ENCODE results near the gene PRKCA.

The PRKCA gene

DNA sequence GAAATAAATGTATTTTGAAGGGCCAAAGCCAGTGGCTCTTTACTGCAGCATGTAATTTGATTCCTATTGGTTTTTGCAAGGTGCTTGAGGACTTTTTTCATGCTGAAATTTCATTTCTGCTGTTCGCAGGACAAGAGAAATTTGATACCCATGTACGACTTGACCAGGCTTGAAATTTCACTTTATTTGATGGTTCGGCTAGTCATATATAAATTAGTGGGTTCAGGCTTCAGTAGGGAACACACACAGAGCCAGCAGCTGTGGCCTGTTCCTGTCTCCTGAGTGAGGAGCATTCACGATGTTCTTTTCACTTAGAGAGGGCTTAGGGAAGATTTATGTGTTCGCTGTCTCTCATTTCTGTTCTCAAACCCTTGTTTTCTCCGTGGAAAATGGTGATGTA is 274.1 kb downstream of the PRKCA start:
- Histone ChIP-seq H3K36me3 (ENCODE audit: insufficient read depth, low read length) (no peaks in the 10 kb centered on the region), H3K27me3 (ENCODE audit: insufficient read depth, low read length, poor library complexity, severe bottlenecking) (no peaks in the 10 kb centered on the region), H3F3A (ENCODE audit: low read depth) (no peaks in the 10 kb centered on the region), H3K9me2 (replicated peaks; ENCODE audit: low read depth, low read length) (no peaks in the 10 kb centered on the region), H3K9me3 (ENCODE audit: insufficient read depth, low read depth, low read length) (no peaks in the 10 kb centered on the region), H3K79me2 (ENCODE audit: insufficient read depth, low read length) (no peaks in the 10 kb centered on the region), H3K4me2 (ENCODE audit: low read depth, low read length, poor library complexity, severe bottlenecking) (no peak overlapping the region), H4K20me1 (ENCODE audit: insufficient read depth, low read length, poor library complexity, severe bottlenecking) (no peaks in the 10 kb centered on the region), H2AFZ (ENCODE audit: low read length) (no peak overlapping the region), H3K4me1 (ENCODE audit: insufficient read depth, low read length, poor library complexity, severe bottlenecking) (no peaks in the 10 kb centered on the region), H3K4me3 (ENCODE audit: low read length, poor library complexity, severe bottlenecking) (no peak overlapping the region), H3K9ac (ENCODE audit: low read depth, low read length, poor library complexity, severe bottlenecking) (no peak overlapping the region)
- TF ChIP-seq, protein P1, sequence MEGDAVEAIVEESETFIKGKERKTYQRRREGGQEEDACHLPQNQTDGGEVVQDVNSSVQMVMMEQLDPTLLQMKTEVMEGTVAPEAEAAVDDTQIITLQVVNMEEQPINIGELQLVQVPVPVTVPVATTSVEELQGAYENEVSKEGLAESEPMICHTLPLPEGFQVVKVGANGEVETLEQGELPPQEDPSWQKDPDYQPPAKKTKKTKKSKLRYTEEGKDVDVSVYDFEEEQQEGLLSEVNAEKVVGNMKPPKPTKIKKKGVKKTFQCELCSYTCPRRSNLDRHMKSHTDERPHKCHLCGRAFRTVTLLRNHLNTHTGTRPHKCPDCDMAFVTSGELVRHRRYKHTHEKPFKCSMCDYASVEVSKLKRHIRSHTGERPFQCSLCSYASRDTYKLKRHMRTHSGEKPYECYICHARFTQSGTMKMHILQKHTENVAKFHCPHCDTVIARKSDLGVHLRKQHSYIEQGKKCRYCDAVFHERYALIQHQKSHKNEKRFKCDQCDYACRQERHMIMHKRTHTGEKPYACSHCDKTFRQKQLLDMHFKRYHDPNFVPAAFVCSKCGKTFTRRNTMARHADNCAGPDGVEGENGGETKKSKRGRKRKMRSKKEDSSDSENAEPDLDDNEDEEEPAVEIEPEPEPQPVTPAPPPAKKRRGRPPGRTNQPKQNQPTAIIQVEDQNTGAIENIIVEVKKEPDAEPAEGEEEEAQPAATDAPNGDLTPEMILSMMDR (conservative IDR thresholded peaks at IDR 0.05; ENCODE audit: low read length), result no peak
- no peak for TF ChIP-seq EZH2phosphoT487 (IDR thresholded peaks at IDR 0.05; ENCODE audit: borderline replicate concordance)

DNA sequence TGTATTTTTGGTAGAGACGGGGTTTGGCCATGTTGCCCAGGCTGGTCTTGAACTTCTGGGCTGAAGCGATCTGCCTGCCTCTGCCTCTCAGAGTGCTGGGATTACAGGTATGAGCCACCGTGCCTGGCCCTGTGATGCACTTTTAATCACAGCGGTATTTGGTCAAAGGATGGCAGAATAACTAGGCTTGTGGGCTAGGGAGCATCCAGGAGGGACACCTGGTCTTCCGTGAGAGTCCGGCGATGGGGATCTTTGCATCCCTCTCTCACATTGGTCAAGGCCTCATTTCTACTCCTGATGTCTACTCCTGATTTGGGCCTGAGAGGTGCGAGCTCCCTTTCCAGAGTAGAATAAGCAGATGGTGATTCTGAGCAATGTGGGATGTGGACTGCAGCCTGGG is 274.6 kb downstream of the PRKCA start:
- H3K9me3 ChIP-seq (ENCODE audit: insufficient read depth, low read depth, low read length), result no peaks in the 10 kb centered on the region
- no peaks in the 10 kb centered on the region for H3K79me2 ChIP-seq (ENCODE audit: insufficient read depth, low read length)
- no peaks in the 10 kb centered on the region for H3K27me3 ChIP-seq (ENCODE audit: insufficient read depth, low read length, poor library complexity, severe bottlenecking)
- no peaks in the 10 kb centered on the region for H3K9me2 ChIP-seq (replicated peaks; ENCODE audit: low read depth, low read length)
- H3F3A ChIP-seq (ENCODE audit: low read depth), result no peaks in the 10 kb centered on the region
- no peak overlapping the region for H2AFZ ChIP-seq (ENCODE audit: low read length)
- no peak overlapping the region for H3K4me2 ChIP-seq (ENCODE audit: low read depth, low read length, poor library complexity, severe bottlenecking)
- no peak overlapping the region for H3K4me3 ChIP-seq (ENCODE audit: low read length, poor library complexity, severe bottlenecking)
- no peak overlapping the region for H3K9ac ChIP-seq (ENCODE audit: low read depth, low read length, poor library complexity, severe bottlenecking)
- no peaks in the 10 kb centered on the region for H3K36me3 ChIP-seq (ENCODE audit: insufficient read depth, low read length)
- H4K20me1 ChIP-seq (ENCODE audit: insufficient read depth, low read length, poor library complexity, severe bottlenecking), result no peaks in the 10 kb centered on the region
- TF ChIP-seq, protein P1 (conservative IDR thresholded peaks at IDR 0.05; ENCODE audit: low read length), result no peak
- no peak for TF ChIP-seq EZH2phosphoT487 (IDR thresholded peaks at IDR 0.05; ENCODE audit: borderline replicate concordance)
- H3K4me1 ChIP-seq (ENCODE audit: insufficient read depth, low read length, poor library complexity, severe bottlenecking), result no peaks in the 10 kb centered on the region

DNA sequence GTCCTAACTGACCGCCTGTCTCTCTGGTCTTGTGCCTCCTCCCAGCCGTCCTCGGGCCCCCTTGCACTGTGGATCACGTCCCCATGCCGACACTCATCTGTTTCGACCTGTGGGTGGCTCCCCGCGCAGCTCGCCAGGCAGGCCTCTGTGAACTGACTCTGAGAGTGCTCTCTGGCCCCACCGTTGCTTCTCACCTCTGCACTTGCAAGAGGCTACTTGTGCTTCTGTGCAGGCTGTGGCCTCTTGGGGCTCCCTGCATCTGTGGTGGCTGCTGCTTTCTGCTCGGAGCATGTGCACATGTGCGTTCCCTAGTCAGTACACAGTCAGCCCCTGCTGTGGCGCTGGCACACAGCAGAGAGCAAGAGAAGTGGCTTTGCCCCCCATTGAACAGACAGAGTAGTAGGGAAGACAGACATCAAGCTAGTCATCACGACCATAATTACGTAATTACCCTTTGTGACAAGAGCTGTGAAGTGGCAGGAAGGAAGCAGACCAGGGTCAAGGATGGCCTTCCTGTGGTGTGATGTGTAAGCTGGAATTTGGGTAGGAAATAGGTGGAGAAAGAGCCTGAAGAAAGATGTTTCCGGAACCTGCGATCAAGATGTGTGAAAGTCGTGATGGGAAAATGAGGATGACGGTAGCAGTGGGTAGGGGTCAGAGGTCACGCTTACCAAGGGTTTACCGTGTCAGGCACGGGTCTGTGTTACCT is 276.5 kb downstream of the PRKCA start:
- H2AFZ ChIP-seq (ENCODE audit: low read length), result no peak overlapping the region
- H3K79me2 ChIP-seq (ENCODE audit: insufficient read depth, low read length), result no peaks in the 10 kb centered on the region
- no peak overlapping the region for H3K9ac ChIP-seq (ENCODE audit: low read depth, low read length, poor library complexity, severe bottlenecking)
- H4K20me1 ChIP-seq (ENCODE audit: insufficient read depth, low read length, poor library complexity, severe bottlenecking), result no peaks in the 10 kb centered on the region
- no peak for TF ChIP-seq EZH2phosphoT487 (IDR thresholded peaks at IDR 0.05; ENCODE audit: borderline replicate concordance)
- TF ChIP-seq, protein P1 (conservative IDR thresholded peaks at IDR 0.05; ENCODE audit: low read length), result no peak
- H3F3A ChIP-seq (ENCODE audit: low read depth), result no peaks in the 10 kb centered on the region
- no peak overlapping the region for H3K4me3 ChIP-seq (ENCODE audit: low read length, poor library complexity, severe bottlenecking)
- no peaks in the 10 kb centered on the region for H3K27me3 ChIP-seq (ENCODE audit: insufficient read depth, low read length, poor library complexity, severe bottlenecking)
- H3K9me3 ChIP-seq (ENCODE audit: insufficient read depth, low read depth, low read length), result no peaks in the 10 kb centered on the region; the same call in 1 of the 2 replicates
- H3K4me1 ChIP-seq (ENCODE audit: insufficient read depth, low read length, poor library complexity, severe bottlenecking), result no peaks in the 10 kb centered on the region
- no peaks in the 10 kb centered on the region for H3K9me2 ChIP-seq (replicated peaks; ENCODE audit: low read depth, low read length)
- H3K4me2 ChIP-seq (ENCODE audit: low read depth, low read length, poor library complexity, severe bottlenecking), result no peak overlapping the region
- no peaks in the 10 kb centered on the region for H3K36me3 ChIP-seq (ENCODE audit: insufficient read depth, low read length)
